ENCODE results near the gene RWDD2A.

DNA sequence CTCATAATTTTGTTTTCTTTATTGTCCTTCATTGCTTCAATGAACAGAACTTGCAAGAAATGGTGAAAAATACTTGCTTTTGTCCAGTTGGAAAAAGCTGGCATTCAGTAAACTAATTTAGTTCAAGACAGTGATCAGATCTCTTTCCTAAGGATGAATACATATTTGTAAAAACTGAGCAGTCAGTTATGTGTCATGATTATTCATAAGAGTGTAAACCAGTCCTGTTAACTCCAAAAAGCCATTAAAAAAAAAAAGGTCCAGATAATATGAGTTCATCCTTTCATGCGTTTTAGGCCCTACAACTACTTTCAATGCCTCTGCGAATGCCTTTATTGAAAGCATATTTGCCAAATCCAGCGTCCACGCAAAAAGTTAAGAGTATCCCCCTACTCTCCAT, 701 bp upstream of the RWDD2A start:
- TF ChIP-seq, protein P1, sequence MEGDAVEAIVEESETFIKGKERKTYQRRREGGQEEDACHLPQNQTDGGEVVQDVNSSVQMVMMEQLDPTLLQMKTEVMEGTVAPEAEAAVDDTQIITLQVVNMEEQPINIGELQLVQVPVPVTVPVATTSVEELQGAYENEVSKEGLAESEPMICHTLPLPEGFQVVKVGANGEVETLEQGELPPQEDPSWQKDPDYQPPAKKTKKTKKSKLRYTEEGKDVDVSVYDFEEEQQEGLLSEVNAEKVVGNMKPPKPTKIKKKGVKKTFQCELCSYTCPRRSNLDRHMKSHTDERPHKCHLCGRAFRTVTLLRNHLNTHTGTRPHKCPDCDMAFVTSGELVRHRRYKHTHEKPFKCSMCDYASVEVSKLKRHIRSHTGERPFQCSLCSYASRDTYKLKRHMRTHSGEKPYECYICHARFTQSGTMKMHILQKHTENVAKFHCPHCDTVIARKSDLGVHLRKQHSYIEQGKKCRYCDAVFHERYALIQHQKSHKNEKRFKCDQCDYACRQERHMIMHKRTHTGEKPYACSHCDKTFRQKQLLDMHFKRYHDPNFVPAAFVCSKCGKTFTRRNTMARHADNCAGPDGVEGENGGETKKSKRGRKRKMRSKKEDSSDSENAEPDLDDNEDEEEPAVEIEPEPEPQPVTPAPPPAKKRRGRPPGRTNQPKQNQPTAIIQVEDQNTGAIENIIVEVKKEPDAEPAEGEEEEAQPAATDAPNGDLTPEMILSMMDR (IDR thresholded peaks at IDR 0.05): no peak
- TF ChIP-seq EP300 (IDR thresholded peaks at IDR 0.05) (no peak), POLR2A (IDR thresholded peaks at IDR 0.05) (no peak)

All from sigmoid colon (tissue), 4 donors.